H9 (cell line): ENCODE data around the gene MRPL28. TPM values are rescaled to one million over a fixed set of nuclear protein-coding genes. Genes with fewer than 3 reads are reported as not detected.
A peak's percentile ranks its signal among the peaks of the same experiment; 100 is the strongest.

Experiments used
- DNase-seq: peaks from one replicate; pipeline ENCODE4 v3.0.0-alpha.2; 2017
- H2AFZ ChIP-seq: one replicate; pipeline ENCODE4 v1.6.1; 2013; ENCODE audit warnings: mild to moderate bottlenecking, low read length, control low read depth, moderate library complexity
- H2AK5ac ChIP-seq: 2 replicates; pipeline ENCODE4 v1.6.1; 2013; ENCODE audit warnings: low read length, control low read depth, mixed read lengths; ENCODE audit not compliant: insufficient read length
- H2BK120ac ChIP-seq: one replicate; pipeline ENCODE4 v1.6.1; 2013; ENCODE audit warnings: low read depth, mild to moderate bottlenecking, low read length, control low read depth, inconsistent platforms; ENCODE audit not compliant: poor library complexity, severe bottlenecking
- H2BK12ac ChIP-seq: 2 replicates; pipeline ENCODE4 v1.6.1; 2013; ENCODE audit warnings: low read length, control low read depth, mixed read lengths, low read depth; ENCODE audit not compliant: insufficient read length
- H2BK15ac ChIP-seq: 2 replicates; pipeline ENCODE4 v1.6.1; 2013; ENCODE audit warnings: low read depth, low read length, control low read depth
- H2BK20ac ChIP-seq: one replicate; pipeline ENCODE4 v1.6.1; 2013; ENCODE audit warnings: low read depth, mild to moderate bottlenecking, low read length, control low read depth, inconsistent platforms; ENCODE audit not compliant: poor library complexity, severe bottlenecking
- H2BK5ac ChIP-seq: 2 replicates; pipeline ENCODE4 v1.6.1; 2013; ENCODE audit warnings: low read length, control low read depth, mixed read lengths; ENCODE audit not compliant: insufficient read length
- H3K14ac ChIP-seq: 2 replicates; pipeline ENCODE4 v1.6.1; 2013; ENCODE audit warnings: low read length, control low read depth; ENCODE audit not compliant: insufficient read depth
- H3K18ac ChIP-seq: 2 replicates; pipeline ENCODE4 v1.6.1; 2013; ENCODE audit warnings: low read depth, mild to moderate bottlenecking, mixed read lengths, low read length, control low read depth; ENCODE audit not compliant: insufficient read length
- H3K23ac ChIP-seq: 2 replicates; pipeline ENCODE4 v1.6.1; 2013; ENCODE audit warnings: low read length, control low read depth, mixed read lengths, low read depth; ENCODE audit not compliant: insufficient read length
- H3K23me2 ChIP-seq: 2 replicates; pipeline ENCODE4 v1.6.1; 2013; ENCODE audit warnings: low read depth, mild to moderate bottlenecking, mixed read lengths, low read length, control low read depth; ENCODE audit not compliant: insufficient read length, poor library complexity, severe bottlenecking
- H3K27ac ChIP-seq: 2 replicates; pipeline ENCODE4 v1.5.1; 2013; ENCODE audit warnings: low read length, control low read depth, mixed read lengths, low read depth; ENCODE audit not compliant: insufficient read length
- H3K27me3 ChIP-seq: 2 replicates; pipeline ENCODE4 v1.6.1; 2013; ENCODE audit warnings: low read length, control low read depth, inconsistent platforms; ENCODE audit not compliant: insufficient read depth
- H3K4ac ChIP-seq: 2 replicates; pipeline ENCODE4 v1.6.1; 2013; ENCODE audit warnings: low read depth, mild to moderate bottlenecking, control low read depth, inconsistent platforms, low read length, moderate library complexity
- H3K4me1 ChIP-seq: 2 replicates; pipeline ENCODE4 v1.6.1; 2013; ENCODE audit warnings: low read length, control low read depth, inconsistent platforms; ENCODE audit not compliant: insufficient read depth
- H3K4me2 ChIP-seq: 2 replicates; pipeline ENCODE4 v1.6.1; 2013; ENCODE audit warnings: low read length, control low read depth, mixed read lengths; ENCODE audit not compliant: insufficient read length, insufficient read depth
- H3K56ac ChIP-seq: 2 replicates; pipeline ENCODE4 v1.6.1; 2013; ENCODE audit warnings: low read depth, mild to moderate bottlenecking, mixed read lengths, low read length, control low read depth; ENCODE audit not compliant: insufficient read length
- H3K79me1 ChIP-seq: 2 replicates; pipeline ENCODE4 v1.6.1; 2013; ENCODE audit warnings: low read depth, mild to moderate bottlenecking, moderate library complexity, low read length, control low read depth, inconsistent platforms; ENCODE audit not compliant: insufficient read depth, poor library complexity, severe bottlenecking
- H3K79me2 ChIP-seq: 2 replicates; pipeline ENCODE4 v1.6.1; 2013; ENCODE audit warnings: low read length, control low read depth, inconsistent platforms; ENCODE audit not compliant: insufficient read depth
- H3K9ac ChIP-seq: 2 replicates; pipeline ENCODE4 v1.6.1; 2013; ENCODE audit warnings: low read length, control low read depth, mixed read lengths; ENCODE audit not compliant: insufficient read length; ENCODE audit errors: extremely low read depth
- H3K9me3 ChIP-seq: one replicate; pipeline ENCODE4 v1.6.1; 2013; ENCODE audit warnings: low read depth, low read length, inconsistent platforms; ENCODE audit not compliant: control insufficient read depth
- H3T11ph ChIP-seq: one replicate; pipeline ENCODE4 v1.6.1; 2013; ENCODE audit warnings: mild to moderate bottlenecking, low read length, control low read depth, inconsistent platforms
- H4K20me1 ChIP-seq: one replicate; pipeline ENCODE4 v1.6.1; 2013; ENCODE audit not compliant: control insufficient read depth, insufficient read length, insufficient read depth
- H4K5ac ChIP-seq: 2 replicates; pipeline ENCODE4 v1.6.1; 2013; ENCODE audit warnings: low read depth, mild to moderate bottlenecking, mixed read lengths, low read length, control low read depth; ENCODE audit not compliant: insufficient read length
- H4K8ac ChIP-seq: replicated peaks from 2 replicates; pipeline ENCODE4 v1.6.1; 2013; ENCODE audit warnings: low read length, control low read depth, mixed read lengths, low read depth; ENCODE audit not compliant: insufficient read length
- H4K91ac ChIP-seq: 2 replicates; pipeline ENCODE4 v1.6.1; 2013; ENCODE audit warnings: low read depth, mild to moderate bottlenecking, moderate library complexity, mixed read lengths, low read length, control low read depth; ENCODE audit not compliant: insufficient read length
- H3K27ac Mint-ChIP-seq, 3 experiments: 2 replicates in 2 of 3; 3 replicates in 1 of 3; pipeline ENCODE4 v1.8.0; 2020 to 2021; ENCODE audit warnings: mixed read lengths in 3 of 3, mild to moderate bottlenecking in 1 of 3, moderate library complexity in 1 of 3
- H3K27me3 Mint-ChIP-seq: 2 replicates; pipeline ENCODE4 v1.8.0; 2021; ENCODE audit warnings: low read depth, mild to moderate bottlenecking, moderate library complexity, mixed read lengths
- H3K36me3 Mint-ChIP-seq, 3 experiments: 2 replicates in 2 of 3; 3 replicates in 1 of 3; pipeline ENCODE4 v1.8.0; 2020 to 2021; ENCODE audit warnings: low read depth in 3 of 3, mixed read lengths in 3 of 3; ENCODE audit not compliant: insufficient read depth in 1 of 3
- H3K4me1 Mint-ChIP-seq, 2 experiments: 2 replicates each; pipeline ENCODE4 v1.8.0; 2020; ENCODE audit warnings: mixed read lengths in 2 of 2
- H3K4me3 Mint-ChIP-seq, 2 experiments: 2 replicates in 1 of 2; 3 replicates in 1 of 2; pipeline ENCODE4 v1.8.0; 2020 to 2021; ENCODE audit warnings: mild to moderate bottlenecking in 2 of 2, mixed read lengths in 2 of 2, moderate library complexity in 1 of 2
- H3K9me3 Mint-ChIP-seq, 2 experiments: 2 replicates in 1 of 2; 3 replicates in 1 of 2; pipeline ENCODE4 v1.8.0; 2020; ENCODE audit warnings: mild to moderate bottlenecking in 2 of 2, mixed read lengths in 2 of 2, moderate library complexity in 1 of 2
- CTCF ChIP-seq: fragments of 200-600 bp; sonication (generic); conservative IDR thresholded peaks from 3 replicates; pipeline ENCODE4 v1.8.0; 2021; ENCODE audit warnings: antibody characterized with exemption, mild to moderate bottlenecking
- whole genome bisulfite sequencing: extraction: QIAGEN DNeasy Blood & Tissue Kit; methylation state at CpG from one replicate; pipeline ENCODE4 v1.1.7; 2013; ENCODE audit warnings: missing lambda C conversion rate, low lambda C conversion rate, mixed read lengths; ENCODE audit not compliant: insufficient read length; ENCODE audit errors: extremely low coverage; 5-methylcytosine and 5-hydroxymethylcytosine counted together
- total RNA-seq: library from RNA; stranded (reverse); gene quantifications from 2 replicates; pipeline ENCODE4 v1.2.1, GENCODE V29; 2021

The MRPL28 gene
- total RNA-seq, 1 experiment from 2014 or later, result 154 TPM

GRCh38 chr16:372302-372983 is 2.1 kb upstream of the MRPL28 start:
- no peak overlapping the region for H3K14ac ChIP-seq
- WGBS, result no CpG with 5 or more reads among the region's 19 CpGs
- H4K20me1 ChIP-seq, result no peaks in the 10 kb centered on the region
- no peak overlapping the region for H3K23ac ChIP-seq
- no peak overlapping the region for H2BK20ac ChIP-seq
- no peak overlapping the region for H2AK5ac ChIP-seq
- no peak overlapping the region for H2AFZ ChIP-seq
- no peaks in the 10 kb centered on the region for H3K4me1 ChIP-seq
- H2BK15ac ChIP-seq, result no peak overlapping the region
- H2BK120ac ChIP-seq, result no peak overlapping the region
- H3K23me2 ChIP-seq, result no peaks in the 10 kb centered on the region
- H2BK5ac ChIP-seq, result no peak overlapping the region
- no peak overlapping the region for H3K27ac ChIP-seq
- no peaks in the 10 kb centered on the region for H3K27me3 ChIP-seq
- no peak overlapping the region for H3K4me2 ChIP-seq
- H3K27ac Mint-ChIP-seq, result peak overlapping the region in 1 of 3 experiments; percentile 40; a peak in 1 of 7 replicates
- H3K4me3 Mint-ChIP-seq, result no peak overlapping the region
- H3K9ac ChIP-seq, result no peak overlapping the region
- no peak overlapping the region for H3K18ac ChIP-seq
- no peaks in the 10 kb centered on the region for H3K9me3 Mint-ChIP-seq
- no peaks in the 10 kb centered on the region for H3K9me3 ChIP-seq
- no peak overlapping the region for H4K8ac ChIP-seq
- H3K56ac ChIP-seq, result no peak overlapping the region
- H3K27me3 Mint-ChIP-seq, result no peaks in the 10 kb centered on the region; the same call in 1 of the 2 replicates
- no peak for DNase-seq
- TF ChIP-seq CTCF, result no peak
- H4K91ac ChIP-seq, result no peak overlapping the region
- H3K4me1 Mint-ChIP-seq, result peaks cover 9 to 13% of the 10 kb centered on the region in 2 experiments
- no peak overlapping the region for H3T11ph ChIP-seq
- H2BK12ac ChIP-seq, result no peak overlapping the region
- no peak overlapping the region for H4K5ac ChIP-seq
- H3K79me2 ChIP-seq, result no peaks in the 10 kb centered on the region
- H3K36me3 Mint-ChIP-seq, result peaks cover 5 to 59% (median 39%) of the 10 kb centered on the region in 3 experiments
- no peak overlapping the region for H3K4ac ChIP-seq
- no peaks in the 10 kb centered on the region for H3K79me1 ChIP-seq
